T-helper 2 cell (primary cell): Measurements from ENCODE around the gene LIPM.

Experiments used
- DNase-seq, 5 experiments: peaks; one replicate each; pipeline versions ENCODE4 v3.0.0 to v3.0.0-alpha.2; 2012 to 2022

LIPM gene

GRCh38 chr10:88840881-88841280, 38.4 kb downstream of the LIPM start:
- DNase-seq: no peak

DNA sequence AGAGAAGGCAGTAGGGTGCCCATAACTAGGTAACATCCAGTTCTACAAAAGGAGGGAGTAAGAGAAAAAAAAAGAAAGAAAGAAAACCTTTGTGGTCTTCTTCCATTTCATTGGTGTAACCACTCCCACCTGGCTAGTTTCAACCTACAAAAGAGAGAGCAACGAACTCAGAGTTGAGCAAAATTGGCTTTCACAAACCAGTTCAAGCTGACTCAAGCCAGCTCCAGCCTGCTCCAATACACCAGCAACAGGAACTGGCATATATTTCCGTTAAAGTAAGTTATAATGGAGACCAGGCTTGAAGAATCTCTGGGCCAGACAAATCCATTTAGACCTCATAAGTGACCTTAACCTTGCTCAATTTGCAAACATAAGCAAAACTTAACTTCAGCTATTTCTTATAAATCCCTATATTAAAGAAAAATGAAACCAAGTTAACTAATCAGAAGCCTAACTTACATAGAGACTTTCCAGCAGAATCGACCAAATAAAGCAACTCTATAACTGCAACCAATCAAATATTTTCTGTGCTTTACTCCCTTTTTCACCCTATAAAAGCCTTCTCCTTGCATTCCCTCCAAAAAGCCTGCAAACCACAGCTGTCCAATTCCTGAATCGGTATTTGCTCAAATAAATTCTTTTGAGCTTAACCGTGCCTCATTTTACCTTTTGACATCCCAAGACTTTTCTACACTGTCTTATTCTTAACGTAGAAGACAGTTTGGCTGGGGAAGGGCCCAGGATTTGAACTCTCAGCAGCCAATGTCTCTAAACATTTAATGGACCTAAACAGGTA, 39.0 kb downstream of the LIPM start:
- DNase-seq: peak in 1 of 5 experiments; percentile 52

DNA sequence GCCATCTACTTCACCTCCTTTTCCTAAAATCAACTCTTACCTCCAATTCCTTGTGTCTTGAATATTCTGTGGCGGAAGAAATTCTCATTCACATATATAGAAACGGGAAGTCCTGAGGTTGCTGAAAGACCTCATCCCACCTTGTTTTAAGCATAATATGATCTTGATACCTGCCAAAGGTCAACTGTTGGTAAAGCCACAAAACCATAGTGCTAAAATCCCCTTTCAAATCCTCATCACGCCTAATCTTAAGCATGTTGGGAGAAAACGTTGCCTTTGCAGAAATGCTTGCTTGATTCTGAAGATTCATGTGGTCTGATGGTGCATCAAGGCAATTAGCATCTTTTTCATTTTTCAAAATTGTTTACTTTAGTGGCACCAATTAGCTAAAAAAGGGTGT, 40.6 kb downstream of the LIPM start:
- no peak for DNase-seq

DNA sequence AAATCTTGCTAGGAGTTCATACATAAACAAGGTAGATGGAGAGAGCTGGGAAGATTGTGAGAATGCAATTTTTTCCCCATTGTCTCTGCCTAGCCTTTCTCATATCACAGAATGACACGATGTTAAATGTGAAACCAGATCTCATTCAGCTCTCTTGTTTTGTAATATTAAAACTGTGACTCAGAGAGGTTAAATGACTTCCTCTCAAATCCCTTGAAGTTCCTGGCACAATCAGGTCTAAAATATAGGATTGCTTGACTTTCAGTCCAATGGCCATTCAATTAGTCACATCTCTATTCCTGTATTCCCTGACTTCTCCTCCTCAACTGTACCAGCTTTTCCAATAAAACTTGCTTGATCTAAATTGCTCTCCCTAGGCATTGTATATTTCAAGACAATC, 46.0 kb downstream of the LIPM start:
- DNase-seq: peak in 1 of 5 experiments; percentile 35

GRCh38 chr10:88849234-88849633, 46.7 kb downstream of the LIPM start:
- no peak for DNase-seq

- DNase-seq: no peak
Observed at GRCh38 chr10:88850712-88851111, 48.2 kb downstream of the LIPM start.

DNA sequence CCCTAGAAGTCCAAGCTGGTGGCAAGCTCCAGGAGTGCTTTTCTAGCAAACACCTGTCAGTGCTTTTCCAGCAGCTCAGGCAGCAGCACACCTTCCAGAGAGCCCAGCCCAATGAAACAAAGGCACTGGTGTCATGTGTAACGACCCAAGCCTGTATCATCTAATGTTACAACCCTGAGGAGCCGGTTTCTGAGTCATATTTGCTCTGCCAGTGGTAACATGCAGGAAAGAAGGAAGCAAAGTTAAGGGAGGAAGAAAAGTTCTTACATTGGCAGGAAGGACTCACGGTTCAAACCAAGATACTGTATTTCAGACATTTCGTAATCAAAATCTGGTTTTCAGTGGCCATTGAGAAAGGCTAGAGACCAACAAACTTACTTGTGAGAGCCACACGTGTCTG, 49.2 kb downstream of the LIPM start, which contains the start of gene ANKRD22:
Gene ANKRD22, minus strand, starts transcription at position 139 of the 400 bp plus-strand sequence. CDS start 237 bp downstream, outside the sequence.
- no peak for DNase-seq

DNA sequence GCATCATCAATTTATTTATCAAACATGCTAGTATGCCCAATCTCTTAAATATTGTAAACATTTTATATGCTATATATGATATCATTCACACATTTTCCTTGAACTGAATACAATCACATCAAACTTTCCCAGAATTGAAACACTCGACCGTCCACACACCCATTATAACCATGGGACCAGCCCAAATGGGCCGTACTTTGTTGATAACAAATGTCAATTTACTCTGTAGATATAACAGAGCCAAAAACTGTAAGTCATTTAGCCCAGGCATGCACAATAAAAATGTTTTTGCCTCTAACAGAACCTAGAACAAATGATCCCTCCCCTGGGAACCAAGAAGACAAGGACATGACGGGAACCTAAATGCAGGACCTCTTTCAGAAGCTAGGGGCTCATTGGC, 49.8 kb downstream of the LIPM start:
- no peak for DNase-seq

DNA sequence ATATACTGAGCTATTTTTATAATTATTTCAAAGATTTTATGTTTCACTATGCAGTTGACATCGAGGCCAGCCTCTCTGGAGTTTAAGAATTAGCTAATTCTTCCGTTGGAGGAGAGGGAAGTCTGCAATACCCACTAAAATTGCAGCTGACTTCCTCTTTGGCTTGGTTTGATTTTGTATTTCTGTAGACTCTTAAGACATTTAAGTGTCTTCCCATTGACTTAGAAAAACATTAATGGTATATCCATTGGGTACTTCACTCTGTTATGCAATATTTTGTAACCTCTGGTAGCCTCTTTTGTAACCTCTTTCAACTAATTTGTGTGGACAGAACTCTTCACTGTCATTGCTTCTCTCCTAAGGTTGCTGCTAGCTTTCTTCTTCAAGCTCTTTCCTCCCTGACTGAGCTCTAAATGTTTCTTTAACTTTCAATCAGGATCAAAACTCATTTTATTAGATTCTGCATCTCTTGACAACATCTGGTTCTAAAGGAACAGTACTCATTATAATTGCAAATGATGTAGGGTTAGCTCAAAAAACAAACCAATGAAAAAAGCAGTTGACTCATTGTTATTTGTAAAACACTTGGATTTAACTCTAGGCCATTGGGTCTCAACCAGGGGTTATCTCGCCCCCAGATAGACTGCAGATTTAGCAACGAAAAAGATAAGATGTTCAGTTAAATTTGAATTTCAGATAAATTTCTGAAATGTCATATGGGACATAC, 50.8 kb downstream of the LIPM start:
- no peak for DNase-seq

DNA sequence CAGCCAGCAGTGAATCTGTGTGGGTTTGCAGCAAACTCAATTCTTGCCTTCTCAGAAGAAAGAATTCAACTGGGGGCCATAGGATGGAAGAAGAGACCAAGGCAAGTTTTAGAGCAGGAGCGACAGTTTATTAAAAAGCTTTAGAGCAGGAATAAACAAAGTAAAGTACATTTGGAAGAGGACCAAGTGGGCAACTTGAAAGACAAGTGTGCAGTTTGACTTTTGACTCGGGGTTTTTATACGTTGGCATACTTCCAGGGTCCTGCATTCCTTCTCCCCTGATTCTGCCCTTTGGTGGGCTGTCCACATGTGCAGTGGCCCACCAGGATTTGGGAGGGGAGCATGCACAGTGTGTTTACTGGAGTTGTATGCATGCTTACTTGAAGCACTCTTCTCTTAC, 52.2 kb downstream of the LIPM start:
- no peak for DNase-seq

DNA sequence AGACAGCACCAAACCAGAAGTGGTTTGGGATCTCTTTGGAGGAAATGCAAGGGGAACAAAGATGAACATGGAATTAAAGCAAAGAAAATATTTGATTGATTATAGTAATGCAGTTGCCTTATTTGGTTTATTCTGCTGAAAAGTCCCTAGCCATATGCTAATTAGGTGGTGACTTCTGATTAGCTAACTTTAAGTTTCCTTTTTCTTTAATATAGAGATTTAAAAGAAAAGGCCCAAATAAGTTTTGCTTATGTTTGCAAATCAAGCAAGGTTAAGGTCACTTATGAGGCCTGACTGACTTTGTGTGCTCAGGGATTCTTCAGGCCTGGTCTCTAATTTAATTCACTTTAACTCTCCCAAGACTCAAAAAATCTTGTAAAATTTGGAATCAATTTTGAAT, 55.3 kb downstream of the LIPM start:
- no peak for DNase-seq

DNA sequence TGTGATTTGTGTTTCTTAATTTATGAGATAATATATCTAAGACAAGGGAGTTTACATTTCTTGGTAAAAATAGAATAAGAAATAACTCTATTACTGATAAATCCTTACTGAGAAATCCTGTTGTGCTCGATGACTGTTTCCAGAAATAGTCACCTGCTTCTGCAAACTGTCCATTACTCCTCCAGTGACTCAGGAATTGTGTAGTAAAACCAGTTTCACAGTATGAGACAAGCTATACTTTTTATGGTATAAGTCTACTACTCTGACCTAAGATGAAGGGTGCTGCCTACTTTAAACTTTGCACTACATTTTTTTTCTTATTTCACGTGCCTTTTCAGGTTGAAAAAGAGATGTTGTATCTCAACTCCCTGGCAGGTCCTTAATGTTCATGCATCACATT, 56.0 kb downstream of the LIPM start:
- no peak for DNase-seq

DNA sequence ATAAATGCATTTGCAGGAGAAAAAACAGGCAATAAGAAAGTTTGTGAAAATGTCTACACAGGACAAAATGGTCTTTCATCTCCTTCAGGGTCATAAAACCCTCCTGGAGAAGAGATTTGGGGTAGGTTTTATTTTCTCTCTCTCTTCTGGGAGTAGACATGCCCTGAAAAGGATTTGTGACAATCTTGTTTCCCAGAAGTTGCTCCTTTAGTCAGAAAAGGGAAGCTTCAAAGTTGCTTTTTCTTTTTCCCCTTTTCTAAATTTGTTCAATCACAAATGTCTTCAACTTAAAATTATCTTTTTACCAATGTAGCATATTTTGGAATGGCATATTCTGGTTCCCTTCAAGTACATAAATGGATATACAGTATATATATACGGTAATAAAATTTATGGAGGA, 58.5 kb downstream of the LIPM start:
- no peak for DNase-seq

- peak in 1 of 5 experiments; percentile 49 for DNase-seq
Observed at GRCh38 chr10:88865281-88865876, 62.8 kb downstream of the LIPM start.

DNA sequence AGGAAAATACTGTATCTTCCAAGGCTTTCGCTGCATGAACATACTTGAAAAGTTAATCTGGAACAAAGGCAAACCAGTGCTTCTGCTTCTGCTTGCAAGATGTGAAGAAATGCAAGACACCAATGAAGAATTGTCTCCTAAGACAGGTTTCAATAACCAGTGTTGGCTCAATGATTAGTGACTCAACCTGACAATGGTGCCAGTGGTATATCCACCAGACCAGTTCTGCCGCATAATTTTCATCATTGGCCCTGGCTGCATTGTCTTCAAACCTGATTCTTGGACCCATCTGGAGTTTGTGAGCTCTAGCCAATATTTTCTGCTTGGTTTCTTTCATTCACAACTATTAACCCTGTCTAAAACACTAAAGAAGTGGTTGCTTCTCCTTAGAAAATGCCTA, 63.9 kb downstream of the LIPM start:
- DNase-seq: no peak

GRCh38 chr10:88870089-88870488, 67.6 kb downstream of the LIPM start:
- no peak for DNase-seq
